Natural killer cell treated with Interleukin-12 subunit alpha and Interleukin-12 subunit beta and Interleukin-15 and Interleukin-18, amount 100 ng/mL, for 72 hours (primary cell): ENCODE measurements around the gene KANSL1L. TPM values are rescaled to one million over a fixed set of nuclear protein-coding genes. Genes with fewer than 3 reads are reported as not detected.

ENCODE experiments used
- ATAC-seq, 2 donors: fragments of 150-1000 bp; cut with Tn5 transposase in 1 of 2; sonication (Bioruptor Pico), chemical (Tn5 transposase) in 1 of 2; 2 replicates each; pipeline ENCODE4 v1.10.0; 2021
- DNase-seq: peaks from one replicate; pipeline ENCODE4 v3.0.0; 2022; ENCODE audit warnings: low spot score
- H3K27ac Mint-ChIP-seq, 2 donors: 1 replicate in 1 of 2; 2 replicates in 1 of 2; pipeline ENCODE4 v1.8.0; 2022; ENCODE audit warnings: mixed read lengths in 2 of 2, mild to moderate bottlenecking in 1 of 2, moderate library complexity in 1 of 2
- H3K27me3 Mint-ChIP-seq, 2 donors: 1 replicate in 1 of 2; 2 replicates in 1 of 2; pipeline ENCODE4 v1.8.0; 2022; ENCODE audit warnings: mixed read lengths in 2 of 2
- H3K36me3 Mint-ChIP-seq: one replicate; pipeline ENCODE4 v1.8.0; 2022; ENCODE audit warnings: mixed read lengths
- H3K4me1 Mint-ChIP-seq, 2 donors: 1 replicate in 1 of 2; 2 replicates in 1 of 2; pipeline ENCODE4 v1.8.0; 2022; ENCODE audit warnings: low read depth in 2 of 2, mixed read lengths in 2 of 2, mild to moderate bottlenecking in 1 of 2
- H3K4me3 Mint-ChIP-seq: one replicate; pipeline ENCODE4 v1.8.0; 2022; ENCODE audit warnings: mixed read lengths
- H3K9me3 Mint-ChIP-seq: 2 replicates; pipeline ENCODE4 v1.8.0; 2022; ENCODE audit warnings: mixed read lengths
- total RNA-seq, 2 donors: library from RNA; stranded (reverse); gene quantifications; one replicate each; pipeline ENCODE4 v1.2.3, GENCODE V29; 2022

The KANSL1L gene
- total RNA-seq, 2 donors from 2014 or later: 7.5 to 9.2 TPM

GRCh38 chr2:210170196-210170445, 1.1 kb downstream of the KANSL1L start:
- peak overlapping the region; percentile 100 for H3K4me3 Mint-ChIP-seq
- H3K27ac Mint-ChIP-seq: peak overlapping the region; percentile 99 to 100
- peaks cover 6 to 13% of the 10 kb centered on the region in 2 donors for H3K27me3 Mint-ChIP-seq
- no peaks in the 10 kb centered on the region for H3K36me3 Mint-ChIP-seq
- DNase-seq: no peak
- H3K9me3 Mint-ChIP-seq: no peaks in the 10 kb centered on the region
- no peak for ATAC-seq
- peaks cover 16 to 34% of the 10 kb centered on the region in 2 donors for H3K4me1 Mint-ChIP-seq

- Mint-ChIP-seq H3K27me3 (peaks cover 6 to 13% of the 10 kb centered on the region in 2 donors), H3K4me1 (peaks cover 16 to 34% of the 10 kb centered on the region in 2 donors), H3K4me3 (peak overlapping the region; percentile 100), H3K9me3 (no peaks in the 10 kb centered on the region), H3K27ac (peak overlapping the region; percentile 99 to 100), H3K36me3 (no peaks in the 10 kb centered on the region)
- DNase-seq (no peak), ATAC-seq (peak; percentile 22 to 32)
Measured at GRCh38 chr2:210169516-210170195, 1.6 kb downstream of the KANSL1L start.

- H3K4me3 Mint-ChIP-seq: no peak overlapping the region
- peaks cover 3 to 5% of the 10 kb centered on the region in 2 donors for H3K27me3 Mint-ChIP-seq
- H3K27ac Mint-ChIP-seq: no peak overlapping the region
- H3K4me1 Mint-ChIP-seq: peaks cover 16 to 27% of the 10 kb centered on the region in 2 donors
- no peaks in the 10 kb centered on the region for H3K36me3 Mint-ChIP-seq
- DNase-seq (no peak), ATAC-seq (no peak)
- no peaks in the 10 kb centered on the region for H3K9me3 Mint-ChIP-seq
Measured at GRCh38 chr2:210167227-210167626, 4.0 kb downstream of the KANSL1L start.

GRCh38 chr2:210162466-210163124, 8.6 kb downstream of the KANSL1L start:
- Mint-ChIP-seq H3K4me3 (no peak overlapping the region), H3K27me3 (no peaks in the 10 kb centered on the region)
- no peak for DNase-seq

GRCh38 chr2:210159059-210159458, 12.2 kb downstream of the KANSL1L start:
- no peaks in the 10 kb centered on the region for H3K9me3 Mint-ChIP-seq
- H3K4me1 Mint-ChIP-seq: no peaks in the 10 kb centered on the region
- no peak overlapping the region for H3K27ac Mint-ChIP-seq
- no peaks in the 10 kb centered on the region for H3K27me3 Mint-ChIP-seq
- ATAC-seq: no peak
- no peak overlapping the region for H3K4me3 Mint-ChIP-seq
- peaks cover 5% of the 10 kb centered on the region for H3K36me3 Mint-ChIP-seq
- DNase-seq: no peak

More at GRCh38 chr2:210162466-210163124, 8.6 kb downstream of the KANSL1L start:
- H3K27ac Mint-ChIP-seq: no peak overlapping the region
- no peak for ATAC-seq
- H3K9me3 Mint-ChIP-seq: no peaks in the 10 kb centered on the region
- H3K4me1 Mint-ChIP-seq: no peaks in the 10 kb centered on the region
- H3K36me3 Mint-ChIP-seq: no peaks in the 10 kb centered on the region

- Mint-ChIP-seq H3K27me3 (no peaks in the 10 kb centered on the region), H3K36me3 (peaks cover 5% of the 10 kb centered on the region), H3K4me3 (no peak overlapping the region), H3K9me3 (no peaks in the 10 kb centered on the region), H3K4me1 (no peaks in the 10 kb centered on the region), H3K27ac (no peak overlapping the region)
- ATAC-seq (no peak), DNase-seq (no peak)
Measured at GRCh38 chr2:210158236-210158635, 13.0 kb downstream of the KANSL1L start.

- H3K27me3 Mint-ChIP-seq: no peaks in the 10 kb centered on the region
- no peak overlapping the region for H3K4me3 Mint-ChIP-seq
- no peak overlapping the region for H3K27ac Mint-ChIP-seq
- H3K4me1 Mint-ChIP-seq: no peaks in the 10 kb centered on the region
- H3K36me3 Mint-ChIP-seq: peaks cover 5% of the 10 kb centered on the region
- ATAC-seq (no peak), DNase-seq (no peak)
- H3K9me3 Mint-ChIP-seq: no peaks in the 10 kb centered on the region
Measured at GRCh38 chr2:210157526-210157925, 13.7 kb downstream of the KANSL1L start.

- ATAC-seq: no peak
Measured at GRCh38 chr2:210147614-210148013, 23.6 kb downstream of the KANSL1L start.

GRCh38 chr2:210132239-210132638, 39.0 kb downstream of the KANSL1L start:
- ATAC-seq: no peak
- DNase-seq: no peak
- Mint-ChIP-seq H3K4me1 (no peaks in the 10 kb centered on the region), H3K9me3 (no peaks in the 10 kb centered on the region), H3K27ac (no peak overlapping the region), H3K4me3 (no peak overlapping the region), H3K36me3 (peaks cover 3% of the 10 kb centered on the region), H3K27me3 (no peaks in the 10 kb centered on the region)

More at GRCh38 chr2:210147614-210148013, 23.6 kb downstream of the KANSL1L start:
- H3K4me3 Mint-ChIP-seq: no peak overlapping the region
- H3K27me3 Mint-ChIP-seq: no peaks in the 10 kb centered on the region
- peaks cover 12% of the 10 kb centered on the region for H3K36me3 Mint-ChIP-seq
- H3K9me3 Mint-ChIP-seq: peaks cover 9% of the 10 kb centered on the region
- no peak overlapping the region for H3K27ac Mint-ChIP-seq
- no peaks in the 10 kb centered on the region for H3K4me1 Mint-ChIP-seq
- no peak for DNase-seq

GRCh38 chr2:210128961-210129360, 42.2 kb downstream of the KANSL1L start:
- Mint-ChIP-seq H3K4me1 (no peaks in the 10 kb centered on the region), H3K9me3 (peaks cover 3% of the 10 kb centered on the region), H3K27ac (no peak overlapping the region), H3K27me3 (no peaks in the 10 kb centered on the region), H3K4me3 (no peak overlapping the region), H3K36me3 (peaks cover 25% of the 10 kb centered on the region)
- ATAC-seq: no peak
- no peak for DNase-seq

- Mint-ChIP-seq H3K27ac (no peak overlapping the region), H3K4me1 (peaks cover 2% of the 10 kb centered on the region in 2 donors), H3K9me3 (peaks cover 11% of the 10 kb centered on the region), H3K4me3 (no peak overlapping the region), H3K27me3 (no peaks in the 10 kb centered on the region), H3K36me3 (peaks cover 25% of the 10 kb centered on the region)
- DNase-seq (no peak), ATAC-seq (no peak)
Measured at GRCh38 chr2:210113614-210114235, 57.5 kb downstream of the KANSL1L start.

GRCh38 chr2:210112871-210113270, 58.3 kb downstream of the KANSL1L start:
- Mint-ChIP-seq H3K36me3 (peaks cover 25% of the 10 kb centered on the region), H3K4me3 (no peak overlapping the region), H3K4me1 (peaks cover 4% of the 10 kb centered on the region in 2 donors), H3K27ac (no peak overlapping the region), H3K27me3 (no peaks in the 10 kb centered on the region), H3K9me3 (peaks cover 11% of the 10 kb centered on the region)
- DNase-seq (no peak), ATAC-seq (no peak)

GRCh38 chr2:210099940-210100339, 71.3 kb downstream of the KANSL1L start:
- ATAC-seq (no peak), DNase-seq (no peak)
- no peak overlapping the region for H3K4me3 Mint-ChIP-seq
- no peak overlapping the region for H3K27ac Mint-ChIP-seq
- no peaks in the 10 kb centered on the region for H3K36me3 Mint-ChIP-seq
- peaks cover 3% of the 10 kb centered on the region for H3K9me3 Mint-ChIP-seq
- H3K27me3 Mint-ChIP-seq: no peaks in the 10 kb centered on the region
- peaks cover 0 to 2% of the 10 kb centered on the region in 2 donors for H3K4me1 Mint-ChIP-seq

GRCh38 chr2:210094787-210095186, 76.4 kb downstream of the KANSL1L start:
- Mint-ChIP-seq H3K27me3 (no peaks in the 10 kb centered on the region), H3K4me3 (no peak overlapping the region), H3K36me3 (no peaks in the 10 kb centered on the region), H3K9me3 (no peaks in the 10 kb centered on the region), H3K4me1 (peaks cover 0 to 3% of the 10 kb centered on the region in 2 donors), H3K27ac (no peak overlapping the region)
- no peak for DNase-seq
- ATAC-seq: no peak
